NT2/D1 (cell line): ENCODE data around the gene EMILIN1.

Experiments used
- SUZ12 ChIP-seq: IDR thresholded peaks from 2 replicates; pipeline ENCODE4 v1.6.1; 2011; ENCODE audit not compliant: insufficient read length, insufficient read depth; ENCODE audit errors: extremely low read depth
- YY1 ChIP-seq: IDR thresholded peaks from 2 replicates; pipeline ENCODE4 v1.6.1; 2011; ENCODE audit not compliant: insufficient read length, insufficient read depth

DNA sequence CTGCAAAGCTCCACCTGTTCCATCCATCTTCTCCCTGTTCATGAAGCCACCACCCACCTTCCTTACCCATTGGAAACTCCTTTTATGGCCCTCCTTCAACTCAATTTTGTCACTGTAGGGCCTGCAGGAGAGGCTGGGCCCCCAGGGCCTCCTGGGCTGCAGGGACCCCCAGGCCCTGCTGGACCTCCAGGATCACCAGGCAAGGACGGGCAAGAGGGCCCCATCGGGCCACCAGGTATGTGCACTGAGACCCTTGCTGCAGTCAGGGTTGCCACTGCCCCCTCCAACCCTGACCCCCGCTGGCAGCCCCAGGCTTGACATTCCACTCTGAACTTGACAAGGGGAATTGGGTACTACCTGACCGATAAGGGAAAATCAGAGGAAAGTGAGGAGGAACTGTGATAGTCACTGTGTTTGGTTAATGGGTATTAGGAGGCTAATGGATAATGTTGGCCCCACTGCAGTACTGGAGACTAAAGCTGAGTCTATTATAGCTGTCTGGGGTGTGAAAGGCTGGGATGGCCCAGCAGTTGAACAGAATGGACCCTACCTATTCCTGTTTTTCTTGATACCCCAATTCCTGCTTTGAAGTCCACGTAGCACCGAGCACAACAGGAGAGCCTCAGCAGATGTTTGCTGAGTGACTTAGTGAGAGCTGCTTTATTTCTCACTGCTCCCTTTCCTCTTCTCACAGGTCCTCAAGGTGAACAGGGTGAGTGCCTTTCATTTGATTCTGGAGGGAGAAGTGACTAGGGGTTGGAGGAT, 6.1 kb downstream of the EMILIN1 start:
- no peak for TF ChIP-seq YY1
- no peak for TF ChIP-seq SUZ12
